Activated T-cell treated with anti-CD3 and anti-CD28 coated beads, Interleukin-2, amount 50 U/mL, for 4 hours (primary cell): Measurements from ENCODE around the gene RAB3B. TPM values are rescaled to one million over a fixed set of nuclear protein-coding genes. Genes with fewer than 3 reads are reported as not detected.

Experiments used
- ATAC-seq, 2 donors: fragments of 200-7000 bp; cut with Tn5 transposase; one replicate each; pipeline ENCODE4 v1.10.0; 2021
- DNase-seq: peaks from one replicate; pipeline ENCODE4 v3.0.0-alpha.2; 2020
- H3K27me3 Mint-ChIP-seq: one replicate; pipeline ENCODE4 v1.8.0; 2021; ENCODE audit warnings: low read depth, mixed read lengths
- H3K36me3 Mint-ChIP-seq: one replicate; pipeline ENCODE4 v1.8.0; 2022; ENCODE audit warnings: mixed read lengths; ENCODE audit not compliant: insufficient read depth
- H3K4me1 Mint-ChIP-seq: one replicate; pipeline ENCODE4 v1.8.0; 2021; ENCODE audit warnings: low read depth, mixed read lengths
- H3K4me3 Mint-ChIP-seq: one replicate; pipeline ENCODE4 v1.8.0; 2021; ENCODE audit warnings: mild to moderate bottlenecking, moderate library complexity, mixed read lengths
- H3K9me3 Mint-ChIP-seq: one replicate; pipeline ENCODE4 v1.8.0; 2021; ENCODE audit warnings: mixed read lengths
- total RNA-seq, 3 donors: library from RNA; stranded (reverse); gene quantifications; one replicate each; pipeline ENCODE4 v1.2.1, GENCODE V29; 2021

The RAB3B gene
- total RNA-seq, 3 donors from 2014 or later, result 0.05 to 0.11 (median 0.08) TPM

GRCh38 chr1:51956528-51957509, 33.7 kb downstream of the RAB3B start:
- no peaks in the 10 kb centered on the region for H3K4me1 Mint-ChIP-seq
- DNase-seq (no peak), ATAC-seq (no peak)
- no peak overlapping the region for H3K4me3 Mint-ChIP-seq
- H3K36me3 Mint-ChIP-seq, result no peaks in the 10 kb centered on the region
- H3K27me3 Mint-ChIP-seq, result no peaks in the 10 kb centered on the region
- H3K9me3 Mint-ChIP-seq, result no peaks in the 10 kb centered on the region

GRCh38 chr1:51955797-51956527, 34.5 kb downstream of the RAB3B start:
- Mint-ChIP-seq H3K4me3 (no peak overlapping the region), H3K9me3 (no peaks in the 10 kb centered on the region), H3K36me3 (no peaks in the 10 kb centered on the region), H3K4me1 (no peaks in the 10 kb centered on the region), H3K27me3 (no peaks in the 10 kb centered on the region)
- ATAC-seq (no peak), DNase-seq (no peak)

DNA sequence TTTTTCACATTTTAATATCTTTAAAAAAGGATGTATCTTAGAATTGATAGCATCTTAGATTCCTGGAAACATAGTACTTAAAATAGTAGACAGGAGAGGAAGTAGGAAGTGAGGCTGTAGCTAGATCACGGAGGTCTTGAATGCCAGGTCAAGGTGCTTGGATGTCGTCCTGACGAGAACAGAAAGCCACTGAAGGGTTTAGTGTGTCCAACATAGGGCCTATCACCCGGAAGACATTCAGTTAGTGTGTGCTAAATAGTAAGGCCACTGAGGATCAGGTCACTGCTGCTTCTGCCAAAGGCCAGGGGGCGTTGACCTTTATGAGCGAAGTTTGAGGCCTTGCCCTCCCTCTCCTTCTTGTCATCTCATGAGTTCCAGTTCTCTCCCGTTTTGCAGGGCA, 35.7 kb downstream of the RAB3B start:
- H3K27me3 Mint-ChIP-seq, result no peaks in the 10 kb centered on the region
- no peak for DNase-seq
- H3K9me3 Mint-ChIP-seq, result no peaks in the 10 kb centered on the region
- no peaks in the 10 kb centered on the region for H3K36me3 Mint-ChIP-seq
- H3K4me3 Mint-ChIP-seq, result no peak overlapping the region
- ATAC-seq, result no peak
- H3K4me1 Mint-ChIP-seq, result no peaks in the 10 kb centered on the region

DNA sequence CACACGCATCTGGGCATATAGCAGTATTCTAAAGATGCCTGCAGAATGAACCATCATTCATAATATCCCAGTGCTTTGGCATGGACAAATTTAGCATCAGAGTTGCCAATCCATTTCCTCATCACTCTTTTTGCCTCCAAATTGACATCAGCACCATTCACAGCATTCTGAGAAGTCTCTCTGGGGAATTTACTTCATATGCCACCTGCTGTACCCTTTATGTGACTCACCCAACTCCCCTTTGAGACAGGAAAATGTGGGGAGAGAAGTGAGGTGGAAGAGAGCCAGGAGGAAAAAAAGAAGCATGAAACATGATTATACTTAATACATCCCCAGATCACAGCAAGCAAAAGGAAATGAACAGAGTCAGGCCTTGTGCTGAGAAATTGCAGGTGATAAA, 37.4 kb downstream of the RAB3B start:
- Mint-ChIP-seq H3K4me3 (no peak overlapping the region), H3K9me3 (no peaks in the 10 kb centered on the region), H3K36me3 (no peaks in the 10 kb centered on the region), H3K27me3 (no peaks in the 10 kb centered on the region), H3K4me1 (no peaks in the 10 kb centered on the region)
- no peak for DNase-seq
- no peak for ATAC-seq

DNA sequence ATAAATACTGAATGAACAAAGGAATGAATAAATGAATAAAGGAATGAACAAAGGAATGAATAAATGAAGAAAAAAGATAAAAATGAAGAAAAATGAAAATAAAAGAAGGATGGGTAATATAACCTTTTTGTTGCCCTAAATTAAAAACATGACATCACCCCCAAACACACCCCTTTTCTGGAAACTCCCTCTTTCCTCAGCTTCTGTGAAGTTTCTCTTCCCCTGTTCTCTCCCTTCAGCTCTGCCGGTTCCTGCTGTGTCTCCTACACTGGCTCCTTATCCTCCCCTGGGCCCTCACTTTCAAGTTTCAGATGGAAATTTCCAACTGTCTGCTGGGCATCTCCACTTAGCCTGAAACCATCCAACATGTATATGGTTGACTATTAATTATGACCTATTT, 37.9 kb downstream of the RAB3B start:
- Mint-ChIP-seq H3K4me3 (no peak overlapping the region), H3K27me3 (no peaks in the 10 kb centered on the region), H3K9me3 (no peaks in the 10 kb centered on the region), H3K4me1 (no peaks in the 10 kb centered on the region), H3K36me3 (no peaks in the 10 kb centered on the region)
- DNase-seq (no peak), ATAC-seq (no peak)

DNA sequence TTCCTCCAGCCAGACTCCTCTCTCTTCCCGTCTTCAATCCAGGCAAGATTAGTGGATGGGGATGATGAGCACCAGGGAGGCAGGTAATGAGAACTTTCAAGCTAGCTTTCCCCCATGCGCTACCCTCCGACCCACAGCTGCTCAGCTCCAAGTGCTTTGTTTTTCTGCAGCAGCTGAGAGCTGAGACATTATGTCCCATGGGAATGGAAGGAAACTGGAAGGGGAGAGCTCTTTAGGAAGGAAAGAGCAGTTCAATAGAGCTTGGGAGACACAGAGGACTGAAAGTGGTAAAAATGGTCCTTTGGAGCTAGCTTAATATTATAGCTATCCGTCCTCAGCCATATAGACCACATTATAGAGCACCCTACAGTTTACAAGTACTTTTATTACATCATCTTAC, 39.8 kb downstream of the RAB3B start:
- no peaks in the 10 kb centered on the region for H3K4me1 Mint-ChIP-seq
- H3K9me3 Mint-ChIP-seq, result no peaks in the 10 kb centered on the region
- no peak overlapping the region for H3K4me3 Mint-ChIP-seq
- no peaks in the 10 kb centered on the region for H3K36me3 Mint-ChIP-seq
- no peak for DNase-seq
- ATAC-seq, result no peak
- H3K27me3 Mint-ChIP-seq, result no peaks in the 10 kb centered on the region

DNA sequence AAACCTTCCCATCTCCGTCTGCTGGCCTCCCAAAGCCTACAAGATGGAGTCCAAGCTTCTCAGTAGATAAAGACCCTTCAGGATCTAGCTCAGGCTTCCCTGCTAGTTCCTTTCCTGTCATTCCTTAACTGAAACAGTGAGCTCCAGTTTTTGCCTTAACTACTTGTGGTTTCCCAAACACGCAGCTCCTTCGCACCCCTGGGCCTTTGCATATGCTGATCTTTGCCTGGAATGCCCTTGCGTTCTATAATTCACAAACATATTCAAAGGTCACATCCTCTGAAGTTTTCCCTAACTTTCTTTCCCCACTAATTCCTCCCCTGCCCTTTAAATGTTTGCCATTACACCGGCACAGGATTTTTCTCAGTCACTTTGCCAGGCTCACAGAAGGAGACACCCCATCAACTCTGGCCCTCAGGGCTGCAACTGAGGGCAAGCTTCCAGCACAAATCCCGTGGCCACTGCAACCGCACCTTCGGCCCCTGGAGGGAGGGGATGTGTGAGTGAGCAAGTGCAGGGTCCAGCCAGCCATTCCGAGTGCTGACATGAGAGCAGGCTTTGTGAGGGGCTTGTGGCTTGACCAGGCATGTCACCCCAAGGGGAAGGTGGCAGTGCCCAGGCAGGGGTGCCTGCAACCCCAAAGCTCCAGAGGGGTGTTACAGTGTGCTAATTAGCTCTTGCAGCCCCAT, 41.3 kb downstream of the RAB3B start:
- Mint-ChIP-seq H3K27me3 (no peaks in the 10 kb centered on the region), H3K9me3 (no peaks in the 10 kb centered on the region), H3K4me3 (no peak overlapping the region), H3K4me1 (no peaks in the 10 kb centered on the region), H3K36me3 (no peaks in the 10 kb centered on the region)
- ATAC-seq (no peak), DNase-seq (no peak)

DNA sequence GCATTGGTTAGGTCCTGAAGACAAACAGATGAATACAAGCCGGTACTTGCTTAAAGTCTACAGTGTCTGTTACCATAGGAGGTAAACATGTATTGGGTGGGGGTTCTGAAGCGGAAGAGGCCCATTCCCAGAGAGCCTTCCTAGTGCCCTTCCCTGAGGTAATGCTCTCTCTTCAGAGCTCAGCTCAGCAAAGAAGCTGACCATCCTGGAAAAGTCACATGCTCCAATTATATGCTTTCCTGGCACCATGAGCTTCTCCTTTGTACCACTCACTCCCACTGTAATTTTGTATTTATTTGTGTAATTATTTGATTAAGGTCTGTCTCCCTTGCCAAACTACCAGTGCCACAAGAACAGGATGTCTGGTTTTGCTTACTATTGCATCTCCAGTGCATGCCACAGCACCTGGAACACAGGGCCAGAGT, 42.0 kb downstream of the RAB3B start:
- Mint-ChIP-seq H3K4me3 (no peak overlapping the region), H3K36me3 (no peaks in the 10 kb centered on the region), H3K4me1 (no peaks in the 10 kb centered on the region), H3K27me3 (no peaks in the 10 kb centered on the region), H3K9me3 (no peaks in the 10 kb centered on the region)
- DNase-seq, result no peak
- ATAC-seq, result no peak

- no peak overlapping the region for H3K4me3 Mint-ChIP-seq
Observed at GRCh38 chr1:51946300-51946699, 44.2 kb downstream of the RAB3B start.

DNA sequence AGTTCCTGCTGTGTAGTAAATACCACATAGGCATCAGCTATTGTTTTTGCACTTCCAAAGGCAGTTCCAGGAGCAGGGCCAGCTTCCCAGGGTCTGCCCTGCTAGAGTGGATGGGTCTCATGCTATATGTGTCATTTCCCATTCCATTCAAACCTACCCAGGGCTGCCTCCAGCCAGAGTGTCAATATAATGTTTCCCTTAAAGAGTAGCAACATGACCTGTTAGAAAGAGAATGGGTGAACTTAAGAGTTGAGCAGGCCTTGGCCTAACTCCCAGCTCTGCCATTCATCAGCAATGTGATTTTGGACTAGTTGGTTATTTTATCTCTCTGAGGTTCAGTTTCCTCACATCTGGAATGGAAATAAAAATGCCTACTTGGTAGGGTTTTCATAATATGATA, 44.9 kb downstream of the RAB3B start:
- no peaks in the 10 kb centered on the region for H3K36me3 Mint-ChIP-seq
- DNase-seq (no peak), ATAC-seq (no peak)
- H3K4me1 Mint-ChIP-seq, result no peaks in the 10 kb centered on the region
- H3K4me3 Mint-ChIP-seq, result no peak overlapping the region
- no peaks in the 10 kb centered on the region for H3K27me3 Mint-ChIP-seq
- peaks cover 13% of the 10 kb centered on the region for H3K9me3 Mint-ChIP-seq

More at GRCh38 chr1:51946300-51946699, 44.2 kb downstream of the RAB3B start:
- Mint-ChIP-seq H3K36me3 (no peaks in the 10 kb centered on the region), H3K27me3 (no peaks in the 10 kb centered on the region), H3K9me3 (peaks cover 9% of the 10 kb centered on the region), H3K4me1 (no peaks in the 10 kb centered on the region)
- ATAC-seq (no peak), DNase-seq (no peak)

DNA sequence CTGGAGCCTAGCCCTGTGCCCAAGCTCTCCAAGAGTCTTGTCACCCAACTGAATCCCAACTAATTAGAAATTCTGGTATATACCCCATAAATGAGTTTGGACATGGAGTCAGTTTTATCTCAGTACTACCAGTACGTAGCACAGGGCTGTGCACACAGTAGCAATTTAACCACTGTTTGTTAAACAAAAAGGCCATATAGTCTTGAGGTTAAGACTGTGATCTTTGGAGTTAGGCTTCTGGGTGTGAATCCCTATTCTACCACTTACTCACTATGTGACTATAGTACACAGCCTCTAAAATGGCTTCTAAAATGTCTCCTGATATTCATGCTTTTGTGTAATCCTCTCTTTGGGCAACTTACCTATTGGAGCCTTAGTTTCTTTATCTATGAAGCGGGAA, 48.2 kb downstream of the RAB3B start:
- no peaks in the 10 kb centered on the region for H3K4me1 Mint-ChIP-seq
- no peaks in the 10 kb centered on the region for H3K36me3 Mint-ChIP-seq
- ATAC-seq (no peak), DNase-seq (no peak)
- H3K27me3 Mint-ChIP-seq, result no peaks in the 10 kb centered on the region
- H3K9me3 Mint-ChIP-seq, result peaks cover 13% of the 10 kb centered on the region
- no peak overlapping the region for H3K4me3 Mint-ChIP-seq

GRCh38 chr1:51941528-51941927, 49.0 kb downstream of the RAB3B start:
- no peak for DNase-seq
- ATAC-seq, result no peak
- H3K36me3 Mint-ChIP-seq, result no peaks in the 10 kb centered on the region
- H3K9me3 Mint-ChIP-seq, result peaks cover 13% of the 10 kb centered on the region
- H3K4me1 Mint-ChIP-seq, result no peaks in the 10 kb centered on the region
- no peak overlapping the region for H3K4me3 Mint-ChIP-seq
- H3K27me3 Mint-ChIP-seq, result no peaks in the 10 kb centered on the region

- no peaks in the 10 kb centered on the region for H3K36me3 Mint-ChIP-seq
- no peaks in the 10 kb centered on the region for H3K27me3 Mint-ChIP-seq
- ATAC-seq (no peak), DNase-seq (no peak)
- H3K4me3 Mint-ChIP-seq, result no peak overlapping the region
- H3K9me3 Mint-ChIP-seq, result peaks cover 11% of the 10 kb centered on the region
- no peaks in the 10 kb centered on the region for H3K4me1 Mint-ChIP-seq
Observed at GRCh38 chr1:51937112-51937511, 53.4 kb downstream of the RAB3B start.

- ATAC-seq (no peak), DNase-seq (no peak)
- Mint-ChIP-seq H3K27me3 (no peaks in the 10 kb centered on the region), H3K4me3 (no peak overlapping the region), H3K36me3 (no peaks in the 10 kb centered on the region), H3K9me3 (peaks cover 7% of the 10 kb centered on the region), H3K4me1 (no peaks in the 10 kb centered on the region)
Observed at GRCh38 chr1:51936531-51936930, 54.0 kb downstream of the RAB3B start.
